ENCODE results near the gene RAPGEF2.

- TF ChIP-seq CTCF (IDR thresholded peaks at IDR 0.05; ENCODE audit: poor library complexity) (no peak), EZH2 (IDR thresholded peaks at IDR 0.05; ENCODE audit: borderline replicate concordance) (no peak), EZH2phosphoT487 (IDR thresholded peaks at IDR 0.05; ENCODE audit: low read depth, severe bottlenecking, unreplicated experiment) (no peak)
These were observed 4.3 kb upstream of the RAPGEF2 start for GRCh38 chr4:159098482-159099127.

Data from hepatocyte (in vitro differentiated cells).